ENCODE data around the gene DDX21.

DNA sequence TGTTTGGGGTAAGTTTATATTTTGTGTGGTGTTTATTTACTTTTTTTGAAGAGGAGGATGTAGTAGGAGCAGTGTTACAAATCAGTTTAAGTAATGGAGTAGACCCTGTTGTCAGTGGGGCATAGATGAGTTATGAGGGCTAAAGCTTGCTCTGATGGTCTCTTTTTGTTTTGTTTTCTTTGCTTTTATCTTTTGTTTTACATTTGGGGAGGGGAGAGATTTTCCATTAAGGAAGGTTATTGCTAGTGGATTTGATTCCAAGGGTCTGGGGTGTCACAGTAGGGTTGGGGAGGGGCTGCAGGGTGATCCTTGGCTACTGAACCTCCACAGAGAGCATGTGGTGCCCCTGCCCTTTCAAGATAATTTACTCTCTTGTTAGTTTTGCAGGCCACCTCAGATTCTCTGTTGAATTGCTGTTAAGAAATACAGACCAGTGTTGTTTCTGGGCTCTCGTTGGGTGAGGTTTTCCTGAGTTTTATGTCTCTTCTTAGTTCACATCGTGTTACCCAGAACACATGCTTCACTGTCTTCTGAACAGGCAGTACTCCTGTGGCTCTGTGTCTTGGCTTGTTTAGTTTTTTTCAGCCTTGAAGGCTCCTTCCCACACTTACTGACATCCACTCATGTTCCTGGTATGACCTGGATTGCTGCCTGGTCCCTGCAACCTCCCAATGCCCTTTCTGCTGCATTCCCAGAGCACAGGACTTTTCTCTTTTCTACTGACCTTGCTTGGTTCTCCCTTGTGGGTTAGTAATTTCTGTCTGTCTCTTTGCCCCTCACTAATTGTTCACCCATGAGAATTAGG, 36.9 kb downstream of the DDX21 start:
- TF ChIP-seq, protein P1, sequence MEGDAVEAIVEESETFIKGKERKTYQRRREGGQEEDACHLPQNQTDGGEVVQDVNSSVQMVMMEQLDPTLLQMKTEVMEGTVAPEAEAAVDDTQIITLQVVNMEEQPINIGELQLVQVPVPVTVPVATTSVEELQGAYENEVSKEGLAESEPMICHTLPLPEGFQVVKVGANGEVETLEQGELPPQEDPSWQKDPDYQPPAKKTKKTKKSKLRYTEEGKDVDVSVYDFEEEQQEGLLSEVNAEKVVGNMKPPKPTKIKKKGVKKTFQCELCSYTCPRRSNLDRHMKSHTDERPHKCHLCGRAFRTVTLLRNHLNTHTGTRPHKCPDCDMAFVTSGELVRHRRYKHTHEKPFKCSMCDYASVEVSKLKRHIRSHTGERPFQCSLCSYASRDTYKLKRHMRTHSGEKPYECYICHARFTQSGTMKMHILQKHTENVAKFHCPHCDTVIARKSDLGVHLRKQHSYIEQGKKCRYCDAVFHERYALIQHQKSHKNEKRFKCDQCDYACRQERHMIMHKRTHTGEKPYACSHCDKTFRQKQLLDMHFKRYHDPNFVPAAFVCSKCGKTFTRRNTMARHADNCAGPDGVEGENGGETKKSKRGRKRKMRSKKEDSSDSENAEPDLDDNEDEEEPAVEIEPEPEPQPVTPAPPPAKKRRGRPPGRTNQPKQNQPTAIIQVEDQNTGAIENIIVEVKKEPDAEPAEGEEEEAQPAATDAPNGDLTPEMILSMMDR (IDR thresholded peaks at IDR 0.05) = no peak
- TF ChIP-seq POLR2A (IDR thresholded peaks at IDR 0.05) = no peak

Data from testis (tissue), 2 donors.